Testis (tissue), 2 donors: ENCODE results near the gene LIN7A.

ENCODE experiments used
- CTCF ChIP-seq, 3 experiments: fragments of 450-650 bp in 2 of 3; fragments of 200-600 bp in 1 of 3; sonication (generic) in 1 of 3; IDR thresholded peaks; one replicate each; pipeline ENCODE4 v1.5.1; 2016 to 2019; ENCODE audit warnings: antibody characterized with exemption in 3 of 3, mild to moderate bottlenecking in 2 of 3, moderate library complexity in 1 of 3
- POLR2A ChIP-seq: fragments of 450-650 bp; IDR thresholded peaks from one replicate; pipeline ENCODE4 v1.6.1; 2017; ENCODE audit warnings: antibody characterized with exemption, mild to moderate bottlenecking, moderate library complexity

- no peak for TF ChIP-seq CTCF (IDR thresholded peaks at IDR 0.05)
- TF ChIP-seq POLR2A = no peak
Observed at GRCh38 chr12:80979816-80980215, 42.1 kb upstream of the LIN7A start.
